PFSK-1 (cell line): ENCODE measurements around the gene FBXL2.

Experiments used
- POLR2AphosphoS5 ChIP-seq: IDR thresholded peaks from 2 replicates; pipeline ENCODE4 v1.6.1; 2012; ENCODE audit warnings: low read depth, mild to moderate bottlenecking, control low read depth, low read length, moderate library complexity
- SIN3A ChIP-seq: IDR thresholded peaks from 2 replicates; pipeline ENCODE4 v1.6.1; 2012; ENCODE audit warnings: mild to moderate bottlenecking, low read length, moderate library complexity, borderline replicate concordance; ENCODE audit not compliant: insufficient read depth
- TAF1 ChIP-seq: IDR thresholded peaks from 2 replicates; pipeline ENCODE4 v1.6.1; 2012; ENCODE audit warnings: low read length, control low read depth, borderline replicate concordance; ENCODE audit not compliant: insufficient read depth
- TF ChIP-seq, protein P1 (sequence below), 2 experiments: IDR thresholded peaks; 2 replicates each; pipeline versions ENCODE4 v1.6.1 to v1.8.0; 2011 to 2012; ENCODE audit warnings: low read depth in 2 of 2, low read length in 2 of 2, control low read depth in 1 of 2, inconsistent platforms in 1 of 2, mild to moderate bottlenecking in 1 of 2, moderate library complexity in 1 of 2; ENCODE audit not compliant: insufficient read depth in 1 of 2

DNA sequence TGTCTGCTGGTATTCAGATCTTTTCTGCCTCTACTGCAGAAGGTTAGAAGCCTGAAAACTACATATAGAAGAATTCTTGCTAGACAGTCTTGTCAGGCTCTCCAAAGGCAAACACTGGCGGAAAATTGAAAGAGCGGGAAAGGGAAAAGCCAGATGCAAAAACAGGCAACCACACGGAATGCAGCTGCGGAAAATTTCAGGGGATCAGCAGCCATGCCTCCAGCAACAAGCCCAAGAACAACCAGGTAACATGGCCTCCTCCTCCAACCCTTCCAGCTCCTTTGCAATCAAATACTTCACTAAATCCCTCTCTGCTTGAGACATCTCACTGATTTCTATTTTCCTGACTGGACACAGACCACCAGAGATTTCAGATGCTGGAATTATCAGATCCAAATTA is 153.3 kb downstream of the FBXL2 start:
- TF ChIP-seq POLR2AphosphoS5, result no peak
- TF ChIP-seq, protein P1, sequence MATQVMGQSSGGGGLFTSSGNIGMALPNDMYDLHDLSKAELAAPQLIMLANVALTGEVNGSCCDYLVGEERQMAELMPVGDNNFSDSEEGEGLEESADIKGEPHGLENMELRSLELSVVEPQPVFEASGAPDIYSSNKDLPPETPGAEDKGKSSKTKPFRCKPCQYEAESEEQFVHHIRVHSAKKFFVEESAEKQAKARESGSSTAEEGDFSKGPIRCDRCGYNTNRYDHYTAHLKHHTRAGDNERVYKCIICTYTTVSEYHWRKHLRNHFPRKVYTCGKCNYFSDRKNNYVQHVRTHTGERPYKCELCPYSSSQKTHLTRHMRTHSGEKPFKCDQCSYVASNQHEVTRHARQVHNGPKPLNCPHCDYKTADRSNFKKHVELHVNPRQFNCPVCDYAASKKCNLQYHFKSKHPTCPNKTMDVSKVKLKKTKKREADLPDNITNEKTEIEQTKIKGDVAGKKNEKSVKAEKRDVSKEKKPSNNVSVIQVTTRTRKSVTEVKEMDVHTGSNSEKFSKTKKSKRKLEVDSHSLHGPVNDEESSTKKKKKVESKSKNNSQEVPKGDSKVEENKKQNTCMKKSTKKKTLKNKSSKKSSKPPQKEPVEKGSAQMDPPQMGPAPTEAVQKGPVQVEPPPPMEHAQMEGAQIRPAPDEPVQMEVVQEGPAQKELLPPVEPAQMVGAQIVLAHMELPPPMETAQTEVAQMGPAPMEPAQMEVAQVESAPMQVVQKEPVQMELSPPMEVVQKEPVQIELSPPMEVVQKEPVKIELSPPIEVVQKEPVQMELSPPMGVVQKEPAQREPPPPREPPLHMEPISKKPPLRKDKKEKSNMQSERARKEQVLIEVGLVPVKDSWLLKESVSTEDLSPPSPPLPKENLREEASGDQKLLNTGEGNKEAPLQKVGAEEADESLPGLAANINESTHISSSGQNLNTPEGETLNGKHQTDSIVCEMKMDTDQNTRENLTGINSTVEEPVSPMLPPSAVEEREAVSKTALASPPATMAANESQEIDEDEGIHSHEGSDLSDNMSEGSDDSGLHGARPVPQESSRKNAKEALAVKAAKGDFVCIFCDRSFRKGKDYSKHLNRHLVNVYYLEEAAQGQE (IDR thresholded peaks at IDR 0.05; ENCODE audit: insufficient read depth in 1 of 2, low read depth in 2 of 2, low read length in 2 of 2), result no peak
- no peak for TF ChIP-seq SIN3A
- TF ChIP-seq TAF1, result no peak
